HCT116 (cell line): Measurements from ENCODE around the gene MVK. TPM values are rescaled to one million over a fixed set of nuclear protein-coding genes. Genes with fewer than 3 reads are reported as not detected.

Experiments used
- ATAC-seq: fragments of 200-7000 bp; cut with Tn5 transposase; 2 replicates; pipeline ENCODE4 v1.9.1; 2020; ENCODE audit warnings: mild to moderate bottlenecking, moderate library complexity
- BruUV-seq: library from RNA; stranded (reverse); fragments of 400-500 nt; replicated peaks from 2 replicates; lab custom pipeline; 2021; lab: Mats Ljungman, UMichigan
- CTCF ChIA-PET: fragments of 300-600 bp; sonication (Branson Sonifier 250); formaldehyde crosslinking; loops from one replicate; lab custom pipeline; 2021; ENCODE audit warnings: antibody characterized with exemption; lab: Charles Lee
- POLR2A ChIA-PET: fragments of 300-600, 350-600 bp; sonication (Branson Sonifier 250); formaldehyde crosslinking; loops from one replicate; lab custom pipeline; 2021; ENCODE audit warnings: antibody characterized with exemption; lab: Charles Lee
- RAD21 ChIA-PET, 2 experiments: fragments of 300-600 bp; sonication (Branson Sonifier 250); formaldehyde crosslinking; loops; one replicate each; lab custom pipeline; 2023; ENCODE audit warnings: low total read pairs in 2 of 2; ENCODE audit not compliant: uncharacterized antibody in 2 of 2, unreplicated experiment in 2 of 2, low non-redundant PET in 1 of 2; lab: Charles Lee
- DNase-seq: peaks from one replicate; pipeline ENCODE4 v3.0.0-alpha.2; 2010; ENCODE audit warnings: low read depth, low spot score
- H2AFZ ChIP-seq: fragments of 200-600 bp; shearing (Covaris generic), sonication (generic); 2 replicates; pipeline ENCODE4 v1.6.1; 2017; ENCODE audit warnings: low read depth, mixed run types, mixed read lengths, antibody characterized with exemption, low read length; ENCODE audit not compliant: poor library complexity, severe bottlenecking
- H3K27ac ChIP-seq: 2 replicates; pipeline ENCODE4 v1.5.1; 2012; ENCODE audit warnings: low read depth, low read length
- H3K27me3 ChIP-seq: fragments of 200-600 bp; sonication (generic); 2 replicates; pipeline ENCODE4 v1.6.1; 2016; ENCODE audit warnings: mixed run types, low read length, mixed read lengths; ENCODE audit not compliant: insufficient read depth
- H3K36me3 ChIP-seq, 2 experiments: fragments of 200-500 bp in 1 of 2; fragments of 200-600 bp in 1 of 2; sonication (Bioruptor generic) in 1 of 2; sonication (generic) in 1 of 2; 2 replicates each; pipeline versions ENCODE4 v1.5.1 to v1.6.1; 2014 to 2016; ENCODE audit warnings: low read length in 2 of 2, inconsistent platforms in 1 of 2, mixed read lengths in 1 of 2, mixed run types in 1 of 2; ENCODE audit not compliant: insufficient read depth in 2 of 2, control insufficient read depth in 1 of 2
- H3K4me1 ChIP-seq, 2 experiments: fragments of 200-600 bp in 1 of 2; sonication (generic) in 1 of 2; 2 replicates each; pipeline versions ENCODE4 v1.5.1 to v1.6.1; 2012 to 2017; ENCODE audit warnings: low read length in 2 of 2, inconsistent platforms in 1 of 2, mild to moderate bottlenecking in 1 of 2, mixed read lengths in 1 of 2, mixed run types in 1 of 2, moderate library complexity in 1 of 2; ENCODE audit not compliant: insufficient read depth in 2 of 2, control insufficient read depth in 1 of 2
- H3K4me2 ChIP-seq: fragments of 200-600 bp; sonication (generic); 2 replicates; pipeline ENCODE4 v1.6.1; 2017; ENCODE audit warnings: mixed run types, low read length, mixed read lengths
- H3K4me3 ChIP-seq, 2 experiments: fragments of 200-600 bp in 1 of 2; sonication (generic) in 1 of 2; replicated peaks in 1 of 2; 2 replicates each; pipeline ENCODE4 v1.5.1; 2011 to 2016; ENCODE audit warnings: low read length in 2 of 2, control low read depth in 1 of 2, low read depth in 1 of 2, mild to moderate bottlenecking in 1 of 2, mixed read lengths in 1 of 2, mixed run types in 1 of 2
- H3K79me2 ChIP-seq: fragments of 200-600 bp; sonication (generic); 2 replicates; pipeline ENCODE4 v1.6.1; 2017; ENCODE audit warnings: mild to moderate bottlenecking, mixed run types, low read length, moderate library complexity, mixed read lengths; ENCODE audit not compliant: insufficient read depth
- H3K9ac ChIP-seq: fragments of 200-600 bp; sonication (generic); 2 replicates; pipeline ENCODE4 v1.6.1; 2016; ENCODE audit warnings: low read length, mixed read lengths
- H3K9me2 ChIP-seq: fragments of 200-600 bp; sonication (generic), shearing (Covaris generic); 2 replicates; pipeline ENCODE4 v1.6.1; 2017; ENCODE audit warnings: mixed run types, mild to moderate bottlenecking, moderate library complexity; ENCODE audit not compliant: insufficient read depth
- H3K9me3 ChIP-seq, 2 experiments: fragments of 200-500 bp in 1 of 2; fragments of 200-600 bp in 1 of 2; sonication (Bioruptor generic) in 1 of 2; sonication (generic) in 1 of 2; 2 replicates each; pipeline ENCODE4 v1.6.1; 2014 to 2017; ENCODE audit warnings: low read length in 2 of 2, mixed read lengths in 2 of 2, inconsistent platforms in 1 of 2, low read depth in 1 of 2, mild to moderate bottlenecking in 1 of 2, mixed run types in 1 of 2, moderate library complexity in 1 of 2; ENCODE audit not compliant: control insufficient read depth in 1 of 2, insufficient read depth in 1 of 2
- H4K20me1 ChIP-seq: fragments of 200-600 bp; sonication (generic), shearing (Covaris generic); 2 replicates; pipeline ENCODE4 v1.6.1; 2017; ENCODE audit warnings: mixed run types, mild to moderate bottlenecking, moderate library complexity; ENCODE audit not compliant: insufficient read depth
- ATF3 ChIP-seq: IDR thresholded peaks from 2 replicates; pipeline ENCODE4 v1.6.1; 2012
- CEBPB ChIP-seq: IDR thresholded peaks from 2 replicates; pipeline ENCODE4 v1.6.1; 2012; ENCODE audit warnings: low read depth
- EGR1 ChIP-seq: IDR thresholded peaks from 2 replicates; pipeline ENCODE4 v1.6.1; 2012; ENCODE audit warnings: low read depth
- ELF1 ChIP-seq: IDR thresholded peaks from 2 replicates; pipeline ENCODE4 v1.6.1; 2012; ENCODE audit warnings: low read depth, borderline replicate concordance
- EZH2 ChIP-seq: fragments of 200-600 bp; sonication (generic); IDR thresholded peaks from 2 replicates; pipeline ENCODE4 v1.6.1; 2017; ENCODE audit warnings: antibody characterized with exemption, mixed run types
- EZH2phosphoT487 ChIP-seq: fragments of 200-600 bp; IDR thresholded peaks from 2 replicates; pipeline ENCODE4 v1.6.1; 2018; ENCODE audit warnings: antibody characterized with exemption, borderline replicate concordance
- FOSL1 ChIP-seq: IDR thresholded peaks from 2 replicates; pipeline ENCODE4 v1.6.1; 2012; ENCODE audit warnings: low read depth
- JUND ChIP-seq: IDR thresholded peaks from 2 replicates; pipeline ENCODE4 v1.6.1; 2012
- MAX ChIP-seq: IDR thresholded peaks from 2 replicates; pipeline ENCODE4 v1.6.1; 2012
- POLR2AphosphoS5 ChIP-seq: IDR thresholded peaks from 2 replicates; pipeline ENCODE4 v1.6.1; 2011; ENCODE audit warnings: mild to moderate bottlenecking, low read depth, low read length, moderate library complexity
- RAD21 ChIP-seq: IDR thresholded peaks from 2 replicates; pipeline ENCODE4 v1.6.1; 2012; ENCODE audit warnings: low read depth, mild to moderate bottlenecking
- REST ChIP-seq: IDR thresholded peaks from 2 replicates; pipeline ENCODE4 v1.6.1; 2012; ENCODE audit warnings: low read depth
- SIN3A ChIP-seq: IDR thresholded peaks from 2 replicates; pipeline ENCODE4 v1.6.1; 2012; ENCODE audit warnings: low read depth
- SRF ChIP-seq: IDR thresholded peaks from 2 replicates; pipeline ENCODE4 v1.6.1; 2012; ENCODE audit warnings: low read depth
- TCF7L2 ChIP-seq: IDR thresholded peaks from 2 replicates; pipeline ENCODE4 v1.7.0; 2011; ENCODE audit warnings: borderline replicate concordance, inconsistent platforms; ENCODE audit not compliant: insufficient read depth, insufficient read length; ENCODE audit errors: extremely low read depth
- YY1 ChIP-seq: IDR thresholded peaks from 2 replicates; pipeline ENCODE4 v1.6.1; 2011; ENCODE audit warnings: low read length, low read depth, moderate library complexity, mild to moderate bottlenecking; ENCODE audit not compliant: insufficient replicate concordance; ENCODE audit errors: extremely low read depth
- ZBTB33 ChIP-seq: IDR thresholded peaks from 2 replicates; pipeline ENCODE4 v1.6.1; 2011; ENCODE audit warnings: mild to moderate bottlenecking, low read length, moderate library complexity; ENCODE audit not compliant: insufficient replicate concordance; ENCODE audit errors: extremely low read depth
- ZFX ChIP-seq: fragments of 450-650 bp; IDR thresholded peaks from 2 replicates; pipeline ENCODE4 v1.6.1; 2017
- ZNF274 ChIP-seq: fragments of 200-500 bp; sonication (Bioruptor generic); IDR thresholded peaks from 2 replicates; pipeline ENCODE4 v1.6.1; 2014; ENCODE audit warnings: mild to moderate bottlenecking, low read depth, low read length, inconsistent platforms
- intact Hi-C: fragments of 100-400 bp; cut with micrococcal nuclease; formaldehyde crosslinking; loops from 2 replicates; pipeline ENCODE4 v1.10.0; 2022
- total RNA-seq: library from RNA; stranded (reverse); gene quantifications from one replicate; pipeline ENCODE4 v1.2.1, GENCODE V29; 2021; ENCODE audit not compliant: unreplicated experiment

Gene MVK
- total RNA-seq, 1 experiment from 2014 or later, result 17.3 TPM

GRCh38 chr12:109573914-109574244 is 285 bp downstream of the MVK start:
- ChIA-PET RAD21 (no interaction called here), CTCF (interaction anchor here (0.5 to 1.5 kb wide), 5 partner anchors 12 to 271 kb away, joined by 3 to 11 read pairs (median 3); no protein-coding TSS in a partner anchor), POLR2A (interaction anchor here (1.3 to 1.7 kb wide), 2 partner anchors 24 to 26 kb away, joined by 3 to 4 read pairs; no protein-coding TSS in a partner anchor)
- Histone ChIP-seq H3K4me1 (peaks cover 4 to 17% of the 10 kb centered on the region in 2 experiments; a peak in 3 of 4 replicates), H4K20me1 (no peaks in the 10 kb centered on the region), H3K9me2 (no peaks in the 10 kb centered on the region), H3K4me2 (peak overlapping the region; percentile 86), H3K9ac (peak overlapping the region; percentile 71), H3K79me2 (no peaks in the 10 kb centered on the region), H3K9me3 (no peaks in the 10 kb centered on the region), H3K27ac (no peak overlapping the region), H3K4me3 (peak overlapping the region; percentile 71 to 90), H3K27me3 (no peaks in the 10 kb centered on the region), H2AFZ (no peak overlapping the region), H3K36me3 (peaks cover 7 to 8% of the 10 kb centered on the region in 2 experiments; a peak in 1 of 4 replicates)
- DNase-seq (no peak), ATAC-seq (no peak)
- no TSS peak for BruUV-seq
- intact Hi-C loops, result loop anchor here (1.0 kb wide), 1 partner anchor 139 kb away; the partner anchor contains the start of gene FAM222A
- TF ChIP-seq RAD21 (no peak), REST (no peak), ZFX (no peak), EGR1 (no peak), ZBTB33 (no peak), FOSL1 (no peak), EZH2 (no peak), CEBPB (no peak), TCF7L2 (no peak), YY1 (no peak), SIN3A (no peak), EZH2phosphoT487 (no peak), ZNF274 (no peak), ATF3 (no peak), SRF (no peak), JUND (no peak), MAX (no peak), ELF1 (no peak), POLR2AphosphoS5 (no peak)
